HepG2 (cell line): Measurements from ENCODE around the gene CBY1. TPM values are rescaled to one million over a fixed set of nuclear protein-coding genes. Genes with fewer than 3 reads are reported as not detected.

Experiments
- ATM ChIP-seq: fragments of 450-650 bp; IDR thresholded peaks from 2 replicates; pipeline ENCODE4 v1.7.1; 2017; ENCODE audit warnings: mild to moderate bottlenecking, borderline replicate concordance
- CEBPZ ChIP-seq: IDR thresholded peaks from 2 replicates; pipeline ENCODE4 v1.6.1; 2012; ENCODE audit warnings: low read length, improper control_type of control experiment
- DMTF1 ChIP-seq: sonication (generic); formaldehyde crosslinking; IDR thresholded peaks from 2 replicates; pipeline ENCODE4 v1.4.0; 2020; ENCODE audit warnings: mild to moderate bottlenecking, missing genetic modification reagents
- HIVEP1 ChIP-seq: sonication (generic); formaldehyde crosslinking; IDR thresholded peaks from 2 replicates; pipeline ENCODE4 v1.4.0; 2020; ENCODE audit warnings: mild to moderate bottlenecking, missing genetic modification reagents
- KDM5B ChIP-seq: sonication (generic); formaldehyde crosslinking; IDR thresholded peaks from 2 replicates; pipeline ENCODE4 v1.4.0; 2020; ENCODE audit warnings: missing genetic modification reagents, mild to moderate bottlenecking, borderline replicate concordance
- KDM6A ChIP-seq: IDR thresholded peaks from 2 replicates; pipeline ENCODE4 v1.6.1; 2016; ENCODE audit warnings: low read depth
- MXD4 ChIP-seq: IDR thresholded peaks from 2 replicates; pipeline ENCODE4 v1.6.1; 2016; ENCODE audit warnings: mild to moderate bottlenecking, missing biosample characterization, missing genetic modification reagents
- MXI1 ChIP-seq: IDR thresholded peaks from 3 replicates; pipeline ENCODE4 v1.6.1; 2012; ENCODE audit warnings: low read depth, low read length, inconsistent platforms, borderline replicate concordance
- NCOA1 ChIP-seq: sonication (generic); formaldehyde crosslinking; IDR thresholded peaks from 2 replicates; pipeline ENCODE4 v1.9.0; 2021; ENCODE audit warnings: missing genetic modification reagents
- NPAS2 ChIP-seq: sonication (generic); formaldehyde crosslinking; IDR thresholded peaks from 2 replicates; pipeline ENCODE4 v1.8.0; 2022; ENCODE audit warnings: mild to moderate bottlenecking, missing genetic modification reagents, borderline replicate concordance
- ONECUT2 ChIP-seq: sonication (generic); formaldehyde crosslinking; IDR thresholded peaks from 2 replicates; pipeline ENCODE4 v1.4.0; 2020; ENCODE audit warnings: missing genetic modification reagents
- REXO4 ChIP-seq: sonication (generic); formaldehyde crosslinking; IDR thresholded peaks from 2 replicates; pipeline ENCODE4 v1.8.0; 2022; ENCODE audit warnings: missing genetic modification reagents, mild to moderate bottlenecking, borderline replicate concordance
- SIN3A ChIP-seq: IDR thresholded peaks from 2 replicates; pipeline ENCODE4 v1.6.1; 2011; ENCODE audit warnings: low read depth, mild to moderate bottlenecking, control low read depth, low read length, borderline replicate concordance
- SOX13 ChIP-seq, 3 experiments: fragments of 450-650 bp in 1 of 3; sonication (generic) in 1 of 3; formaldehyde crosslinking in 1 of 3; IDR thresholded peaks in 2 of 3; conservative IDR thresholded peaks in 1 of 3; 2 replicates each; pipeline versions ENCODE4 v1.5.0 to v1.6.1; 2016 to 2020; ENCODE audit warnings: antibody characterized with exemption in 1 of 3, mild to moderate bottlenecking in 1 of 3, missing compliant biosample characterization in 1 of 3, missing genetic modification reagents in 1 of 3, moderate library complexity in 1 of 3
- TMF1 ChIP-seq: sonication (generic); formaldehyde crosslinking; IDR thresholded peaks from 2 replicates; pipeline ENCODE4 v1.8.1; 2022; ENCODE audit warnings: low read depth, missing genetic modification reagents
- ZBTB44 ChIP-seq: sonication (generic); formaldehyde crosslinking; IDR thresholded peaks from 2 replicates; pipeline ENCODE4 v1.4.0; 2020; ENCODE audit warnings: missing genetic modification reagents
- ZNF317 ChIP-seq: sonication (generic); formaldehyde crosslinking; IDR thresholded peaks from 2 replicates; pipeline ENCODE4 v1.5.0; 2020; ENCODE audit warnings: mild to moderate bottlenecking, missing genetic modification reagents
- ZNF431 ChIP-seq: sonication (generic); formaldehyde crosslinking; IDR thresholded peaks from 2 replicates; pipeline ENCODE4 v1.9.0; 2022; ENCODE audit warnings: missing genetic modification reagents, low read depth, mild to moderate bottlenecking, borderline replicate concordance
- ZNF484 ChIP-seq: sonication (generic); formaldehyde crosslinking; IDR thresholded peaks from 2 replicates; pipeline ENCODE4 v1.5.1; 2020; ENCODE audit warnings: mild to moderate bottlenecking, low read depth, missing genetic modification reagents, borderline replicate concordance
- ZNF513 ChIP-seq: sonication (generic); formaldehyde crosslinking; conservative IDR thresholded peaks from 2 replicates; pipeline ENCODE4 v1.5.0; 2020; ENCODE audit warnings: missing genetic modification reagents
- polyA plus RNA-seq, 8 experiments: library from polyadenylated mRNA; depleted of rRNA in 3 of 8; stranded (reverse) in 7 of 8; unstranded in 1 of 8; fragments of >200 nt; fragmentation: Illumina TruSeq in 4 of 8; extraction: Trizol in 4 of 8; gene quantifications; 2 replicates each; pipeline versions ENCODE4 v1.2.1 to v1.2.3, GENCODE V29; 2011 to 2016; ENCODE audit warnings: low read depth in 4 of 8, missing spikeins in 1 of 8, mixed read lengths in 1 of 8; ENCODE audit not compliant: insufficient read depth in 1 of 8
- total RNA-seq, 5 experiments: library from RNA; depleted of rRNA; stranded (reverse); fragments of >200 nt; fragmentation: Illumina TruSeq; extraction: Trizol; gene quantifications; 2 replicates each; pipeline ENCODE4 v1.2.3, GENCODE V29; 2016; ENCODE audit warnings: low read depth in 1 of 5

CBY1 gene
- total and polyA plus RNA-seq, 2 of the 13 experiments (the other 11 are each of a cell fraction or from before 2014, with no cell fraction given): 19.7 to 20.3 TPM

- TF ChIP-seq CEBPZ (peak; percentile 68), TMF1 (no peak), ZNF513 (CRISPR knock-in tag) (no peak), ZNF431 (CRISPR knock-in tag) (no peak), ZNF484 (CRISPR knock-in tag) (no peak), KDM6A (no peak), ATM (no peak), ZNF317 (CRISPR knock-in tag) (no peak), MXI1 (peak; percentile 71; the same call in 1 of the 3 replicates), DMTF1 (CRISPR knock-in tag) (no peak), SOX13 (IDR thresholded peaks at IDR 0.05) (no peak), SOX13 (CRISPR knock-in tag; conservative IDR thresholded peaks at IDR 0.05 in 1 of 2, IDR thresholded peaks at IDR 0.05 in 1 of 2) (no peak), ONECUT2 (CRISPR knock-in tag) (no peak), KDM5B (CRISPR knock-in tag) (no peak), NPAS2 (no peak), SIN3A (0 out of 2 replicates have a peak, but pooled peaks have one; percentile 48), REXO4 (CRISPR knock-in tag) (no peak), MXD4 (CRISPR knock-in tag) (no peak), NCOA1 (CRISPR knock-in tag) (no peak), HIVEP1 (CRISPR knock-in tag) (no peak), ZBTB44 (no peak)
Measured at GRCh38 chr22:38705235-38706100, 49.0 kb downstream of the CBY1 start, which contains the start of gene GTPBP1 (continued).
